Activated CD4-positive, alpha-beta T cell treated with anti-CD3 and anti-CD28 coated beads, Interleukin-2, amount 10 ng/mL, durations not matched to agents 7 days and 5 days (primary cell): Measurements from ENCODE around the gene SH3RF3. TPM values are rescaled to one million over a fixed set of nuclear protein-coding genes. Genes with fewer than 3 reads are reported as not detected.

ENCODE experiments used
- CTCF ChIA-PET: fragments of 350-600 bp; sonication (Branson Sonifier 250); formaldehyde crosslinking; loops from one replicate; lab custom pipeline; 2021; ENCODE audit warnings: antibody characterized with exemption; lab: Charles Lee
- POLR2A ChIA-PET: fragments of 350-600 bp; sonication (Branson Sonifier 250); formaldehyde crosslinking; loops from one replicate; lab custom pipeline; 2021; ENCODE audit warnings: antibody characterized with exemption; lab: Charles Lee
- DNase-seq: peaks from one replicate; pipeline ENCODE4 v3.0.0-alpha.2; 2020
- H3K27ac Mint-ChIP-seq: one replicate; pipeline ENCODE4 v1.8.0; 2021; ENCODE audit warnings: mild to moderate bottlenecking, moderate library complexity, mixed read lengths
- H3K27me3 Mint-ChIP-seq: one replicate; pipeline ENCODE4 v1.8.0; 2021; ENCODE audit warnings: mixed read lengths
- H3K36me3 Mint-ChIP-seq: one replicate; pipeline ENCODE4 v1.8.0; 2021; ENCODE audit warnings: low read depth, mixed read lengths
- H3K4me1 Mint-ChIP-seq: one replicate; pipeline ENCODE4 v1.8.0; 2021; ENCODE audit warnings: mixed read lengths
- H3K4me3 Mint-ChIP-seq: one replicate; pipeline ENCODE4 v1.8.0; 2021; ENCODE audit warnings: mild to moderate bottlenecking, moderate library complexity, mixed read lengths
- H3K9me3 Mint-ChIP-seq: one replicate; pipeline ENCODE4 v1.8.0; 2021; ENCODE audit warnings: mixed read lengths
- total RNA-seq, 2 experiments: library from RNA; stranded (reverse); gene quantifications; one replicate each; pipeline ENCODE4 v1.2.3, GENCODE V29; 2021

The SH3RF3 gene
- total RNA-seq, 2 experiments from 2014 or later: 0.08 to 0.17 TPM

- Mint-ChIP-seq H3K9me3 (peaks cover 8% of the 10 kb centered on the region), H3K4me1 (no peaks in the 10 kb centered on the region), H3K27me3 (peaks cover 13% of the 10 kb centered on the region), H3K36me3 (no peaks in the 10 kb centered on the region), H3K4me3 (no peak overlapping the region), H3K27ac (no peak overlapping the region)
- ChIA-PET POLR2A (no interaction called here), CTCF (no interaction called here)
- DNase-seq: no peak
These were observed 55.4 kb downstream of the SH3RF3 start for GRCh38 chr2:109184368-109184767.

DNA sequence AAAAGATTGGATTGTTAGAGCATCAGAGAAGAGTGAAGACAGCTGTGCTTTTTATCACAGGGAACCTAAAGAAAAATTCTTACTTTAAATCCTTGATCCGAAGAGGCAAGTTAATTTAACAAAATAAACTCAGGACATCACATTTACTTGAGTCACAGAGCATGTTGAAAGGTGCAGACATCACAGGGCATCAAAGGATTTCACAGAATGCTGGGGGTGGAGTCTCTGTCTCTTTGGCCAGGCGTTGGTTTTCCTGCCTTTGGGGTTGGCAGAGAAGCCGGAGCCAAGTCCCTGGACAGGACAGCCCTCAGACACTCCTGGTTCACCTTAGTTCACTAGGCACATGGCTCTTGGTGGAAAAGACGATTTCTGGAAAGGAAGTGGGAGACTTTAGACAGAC is 56.3 kb downstream of the SH3RF3 start:
- Mint-ChIP-seq H3K4me3 (no peak overlapping the region), H3K27ac (no peak overlapping the region), H3K36me3 (no peaks in the 10 kb centered on the region), H3K27me3 (peaks cover 16% of the 10 kb centered on the region), H3K4me1 (no peaks in the 10 kb centered on the region), H3K9me3 (peaks cover 5% of the 10 kb centered on the region)
- no peak for DNase-seq
- CTCF ChIA-PET: no interaction called here
- POLR2A ChIA-PET: no interaction called here

DNA sequence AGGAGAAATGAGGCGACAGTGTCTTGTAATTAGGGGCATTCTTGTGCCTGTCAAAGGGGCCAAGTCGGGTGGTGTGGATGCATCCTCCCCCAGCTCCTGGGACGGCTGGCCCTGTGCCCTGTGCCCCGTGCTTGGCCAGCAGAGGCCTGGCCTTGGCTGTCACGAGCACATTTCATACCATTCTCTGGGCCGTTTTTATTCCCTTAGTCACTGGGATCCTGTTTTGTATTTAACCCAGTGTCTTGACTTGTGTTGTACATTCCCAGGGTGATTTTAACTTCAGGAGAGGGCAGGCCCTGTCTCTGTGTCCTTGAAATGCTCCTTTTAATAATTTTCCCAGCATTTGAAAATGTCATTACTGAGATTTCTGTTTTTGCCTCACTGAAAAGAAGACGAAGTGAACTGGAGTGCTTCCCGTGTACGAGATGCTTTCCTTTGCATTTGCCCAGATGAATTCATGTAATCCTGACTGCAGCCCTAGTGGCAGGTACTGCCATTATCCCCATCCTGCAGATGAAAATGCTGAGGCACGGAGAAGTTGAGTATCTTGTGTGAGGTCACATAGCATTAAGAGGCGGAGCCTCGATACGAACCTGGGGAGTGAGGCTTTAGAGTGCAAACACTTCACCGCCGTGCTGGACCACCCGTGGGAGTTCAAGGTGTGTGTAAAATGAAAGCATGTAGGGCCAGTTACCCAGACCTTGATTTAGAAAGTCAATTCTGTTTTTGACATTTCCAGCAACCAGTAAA is 57.0 kb downstream of the SH3RF3 start:
- Mint-ChIP-seq H3K27me3 (peaks cover 13% of the 10 kb centered on the region), H3K9me3 (peaks cover 3% of the 10 kb centered on the region), H3K4me3 (no peak overlapping the region), H3K36me3 (no peaks in the 10 kb centered on the region), H3K4me1 (no peaks in the 10 kb centered on the region), H3K27ac (no peak overlapping the region)
- CTCF ChIA-PET: interaction anchor here (1.0 kb wide), 1 partner anchor 9 kb away, joined by 3 read pairs; no protein-coding TSS in a partner anchor
- no peak for DNase-seq
- POLR2A ChIA-PET: no interaction called here

DNA sequence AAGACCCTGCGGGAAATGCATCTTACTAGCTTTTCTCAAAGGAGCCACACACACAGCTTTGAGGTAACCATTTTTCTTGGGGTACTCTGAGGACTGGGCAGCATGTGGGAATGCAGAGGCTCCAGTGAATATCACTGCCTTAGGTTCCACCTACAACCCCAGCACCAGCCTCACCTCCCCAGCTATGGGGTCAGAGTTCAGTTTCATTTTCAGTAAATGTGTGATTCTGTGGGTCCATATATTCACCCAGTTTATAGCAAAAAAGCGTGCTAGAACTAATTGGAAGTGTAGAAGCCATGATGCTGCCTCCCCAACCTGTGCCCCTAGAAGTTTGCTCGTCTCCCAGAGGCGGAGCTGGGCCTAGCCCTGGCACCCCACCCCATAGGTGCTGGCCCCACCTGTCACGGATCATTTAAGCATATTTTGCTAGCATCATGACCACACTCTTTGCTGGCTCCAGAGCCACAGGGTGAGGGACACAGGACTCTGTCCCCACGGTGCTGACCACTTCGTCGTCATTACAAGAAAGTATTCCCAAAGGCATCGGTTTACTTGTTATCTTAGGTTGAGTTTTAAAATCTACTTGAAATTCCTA is 57.7 kb downstream of the SH3RF3 start:
- Mint-ChIP-seq H3K4me1 (no peaks in the 10 kb centered on the region), H3K27me3 (peaks cover 10% of the 10 kb centered on the region), H3K27ac (no peak overlapping the region), H3K4me3 (no peak overlapping the region), H3K36me3 (no peaks in the 10 kb centered on the region), H3K9me3 (no peaks in the 10 kb centered on the region)
- POLR2A ChIA-PET: no interaction called here
- DNase-seq: no peak
- CTCF ChIA-PET: interaction anchor here (0.6 to 1.0 kb wide), 2 partner anchors 8 to 25 kb away, joined by 3 to 4 read pairs; no protein-coding TSS in a partner anchor

DNA sequence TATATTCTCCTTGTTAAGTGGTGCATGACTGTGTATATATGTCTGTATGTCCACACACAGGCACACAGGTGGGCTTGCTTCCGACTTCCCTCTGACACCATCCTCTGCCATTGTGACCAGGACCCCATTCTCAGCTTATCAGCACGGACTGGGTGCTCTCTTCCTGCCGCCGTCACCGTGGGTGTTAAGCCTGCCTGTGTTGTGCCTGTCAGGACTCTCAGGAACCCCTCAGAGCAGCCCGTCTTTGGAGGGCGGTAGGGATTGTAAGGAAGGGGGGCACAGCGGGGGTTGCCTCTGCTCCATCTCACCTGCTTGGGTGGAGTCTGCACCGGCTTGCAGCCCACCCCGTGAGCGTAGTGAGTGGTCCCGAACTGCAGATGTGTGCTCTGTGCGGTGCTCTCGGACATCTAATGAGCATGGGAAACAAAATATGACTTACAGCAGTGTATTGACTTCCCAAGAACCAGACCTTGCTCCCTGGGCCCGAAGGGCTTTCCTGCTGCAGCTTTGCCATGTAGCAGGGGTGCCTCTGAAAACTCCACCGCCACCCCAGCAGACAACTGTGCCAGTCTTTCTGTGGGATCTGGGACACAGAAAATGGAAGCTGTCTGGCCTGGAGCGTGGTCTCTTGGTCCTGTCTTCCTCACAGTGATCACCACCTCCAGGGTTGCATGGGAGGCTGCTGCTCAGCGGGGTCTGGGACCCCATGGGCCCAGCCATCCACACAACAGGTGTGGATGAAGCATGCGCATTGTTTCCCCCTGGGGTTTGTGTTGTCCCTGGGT is 58.9 kb downstream of the SH3RF3 start:
- ChIA-PET POLR2A (no interaction called here), CTCF (no interaction called here)
- Mint-ChIP-seq H3K9me3 (no peaks in the 10 kb centered on the region), H3K4me1 (no peaks in the 10 kb centered on the region), H3K27me3 (peaks cover 13% of the 10 kb centered on the region), H3K36me3 (no peaks in the 10 kb centered on the region), H3K27ac (no peak overlapping the region), H3K4me3 (no peak overlapping the region)
- no peak for DNase-seq

DNA sequence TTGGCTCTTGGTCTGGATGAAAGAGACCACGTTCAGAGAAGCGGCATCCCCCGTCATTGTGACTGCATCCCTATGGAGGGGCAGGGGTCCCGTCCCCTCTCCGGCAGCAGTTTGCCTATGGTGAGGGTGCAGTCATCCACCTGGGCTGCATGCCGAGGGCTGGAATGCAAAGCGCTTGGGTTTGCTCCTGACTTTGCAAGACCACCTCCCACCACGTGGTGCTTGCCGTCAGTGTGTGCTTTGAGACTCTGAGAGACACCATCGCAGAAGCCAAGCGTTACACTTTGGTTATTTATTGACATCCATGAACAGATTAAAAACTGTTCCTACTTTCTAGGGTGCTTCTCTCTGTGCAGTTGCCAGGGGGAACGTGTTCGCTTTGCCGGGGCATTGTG is 59.5 kb downstream of the SH3RF3 start:
- Mint-ChIP-seq H3K36me3 (no peaks in the 10 kb centered on the region), H3K27ac (no peak overlapping the region), H3K27me3 (peaks cover 14% of the 10 kb centered on the region), H3K4me1 (no peaks in the 10 kb centered on the region), H3K4me3 (no peak overlapping the region), H3K9me3 (no peaks in the 10 kb centered on the region)
- DNase-seq: no peak
- ChIA-PET POLR2A (no interaction called here), CTCF (no interaction called here)

- no peaks in the 10 kb centered on the region for H3K36me3 Mint-ChIP-seq
- no peak for DNase-seq
- H3K27ac Mint-ChIP-seq: no peak overlapping the region
- H3K9me3 Mint-ChIP-seq: no peaks in the 10 kb centered on the region
- POLR2A ChIA-PET: no interaction called here
- H3K27me3 Mint-ChIP-seq: peaks cover 18% of the 10 kb centered on the region
- H3K4me1 Mint-ChIP-seq: no peaks in the 10 kb centered on the region
- CTCF ChIA-PET: no interaction called here
- no peak overlapping the region for H3K4me3 Mint-ChIP-seq
These were observed 59.9 kb downstream of the SH3RF3 start for GRCh38 chr2:109188898-109189297.

GRCh38 chr2:109189751-109190150 is 60.7 kb downstream of the SH3RF3 start:
- ChIA-PET CTCF (no interaction called here), POLR2A (no interaction called here)
- Mint-ChIP-seq H3K27ac (no peak overlapping the region), H3K4me1 (no peaks in the 10 kb centered on the region), H3K4me3 (no peak overlapping the region), H3K36me3 (no peaks in the 10 kb centered on the region), H3K9me3 (no peaks in the 10 kb centered on the region), H3K27me3 (peaks cover 20% of the 10 kb centered on the region)
- no peak for DNase-seq

DNA sequence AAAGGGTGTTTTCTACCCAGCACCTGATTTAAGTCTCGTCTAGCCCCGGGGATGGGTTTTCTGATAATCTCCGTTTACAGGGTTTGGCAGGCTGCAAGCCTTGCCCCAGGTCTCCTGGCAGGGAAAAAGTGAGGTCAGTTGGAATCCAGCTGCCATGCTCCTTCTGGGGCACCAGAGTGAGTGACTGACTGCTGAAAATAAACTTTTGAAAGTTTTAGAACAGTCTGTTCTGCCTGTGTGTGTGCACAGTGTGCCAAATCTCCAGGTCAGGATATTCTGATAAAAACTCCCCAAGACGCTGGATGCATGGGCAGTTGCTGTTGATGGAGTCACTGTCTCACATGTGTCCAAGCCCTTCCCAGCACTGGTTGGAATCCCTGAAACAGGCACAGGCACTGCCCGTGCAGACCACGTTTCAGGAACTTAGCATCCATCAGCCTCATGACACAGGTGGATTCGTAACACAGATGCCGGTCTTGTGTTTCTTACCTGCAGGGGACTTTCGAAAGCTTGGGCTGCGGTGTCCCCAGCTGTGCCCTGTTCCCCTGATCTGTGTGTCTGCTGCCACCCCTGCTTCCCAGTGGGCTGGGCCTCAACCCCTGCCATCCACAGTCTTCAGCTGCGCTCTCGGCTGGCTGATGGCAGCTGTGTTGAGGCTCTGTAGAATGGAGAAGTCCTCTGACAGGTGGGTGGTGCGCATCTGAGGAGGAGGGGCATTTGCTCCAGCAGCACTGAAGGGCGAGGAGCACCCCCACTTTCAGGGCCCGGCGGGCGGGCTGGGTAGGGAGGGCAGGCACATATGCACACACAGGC is 65.0 kb downstream of the SH3RF3 start:
- no peaks in the 10 kb centered on the region for H3K4me1 Mint-ChIP-seq
- H3K9me3 Mint-ChIP-seq: no peaks in the 10 kb centered on the region
- peaks cover 21% of the 10 kb centered on the region for H3K27me3 Mint-ChIP-seq
- H3K36me3 Mint-ChIP-seq: no peaks in the 10 kb centered on the region
- H3K4me3 Mint-ChIP-seq: no peak overlapping the region
- ChIA-PET CTCF (interaction anchor here (0.7 to 1.5 kb wide), 5 partner anchors 14 to 33 kb away, joined by 3 to 4 read pairs (median 3); no protein-coding TSS in a partner anchor), POLR2A (no interaction called here)
- H3K27ac Mint-ChIP-seq: no peak overlapping the region
- DNase-seq: no peak

- Mint-ChIP-seq H3K4me3 (no peak overlapping the region), H3K9me3 (no peaks in the 10 kb centered on the region), H3K27ac (no peak overlapping the region), H3K4me1 (no peaks in the 10 kb centered on the region), H3K36me3 (no peaks in the 10 kb centered on the region), H3K27me3 (peaks cover 20% of the 10 kb centered on the region)
- ChIA-PET POLR2A (no interaction called here), CTCF (interaction anchor here (0.7 to 1.5 kb wide), 6 partner anchors 8 to 32 kb away, joined by 3 to 4 read pairs (median 3); no protein-coding TSS in a partner anchor)
- DNase-seq: no peak
These were observed 65.6 kb downstream of the SH3RF3 start for GRCh38 chr2:109194620-109194937.

GRCh38 chr2:109195193-109196045 is 66.4 kb downstream of the SH3RF3 start:
- Mint-ChIP-seq H3K36me3 (no peaks in the 10 kb centered on the region), H3K27me3 (peaks cover 17% of the 10 kb centered on the region), H3K4me3 (no peak overlapping the region), H3K9me3 (no peaks in the 10 kb centered on the region), H3K27ac (no peak overlapping the region), H3K4me1 (no peaks in the 10 kb centered on the region)
- DNase-seq: no peak
- ChIA-PET POLR2A (interaction anchor here (0.6 kb wide), 1 partner anchor 11 kb away, joined by 3 read pairs; no protein-coding TSS in a partner anchor), CTCF (interaction anchor here (0.5 to 1.5 kb wide), 7 partner anchors 9 to 120 kb away, joined by 3 to 4 read pairs (median 3); no protein-coding TSS in a partner anchor)
